HG03135 (cell line): ENCODE data around the gene CAPS.
"Not testable (repeated sequence)": the region's sequence is repeated elsewhere in the genome, so short reads cannot be mapped to it uniquely, and the experiment has no call there.

Experiments
- ATAC-seq: cut with Tn5 transposase; IDR thresholded peaks from one replicate; pipeline ENCODE4 v1.9.1; 2021; ENCODE audit warnings: mild to moderate bottlenecking, moderate library complexity; ENCODE audit not compliant: unreplicated experiment

CAPS gene

GRCh38 chr19:5913739-5914357 is at the start of gene CAPS:
Gene CAPS (plus strand): TSS chr19:5914254. CDS start chr19:5914407, 153 bp downstream.
- no peak for ATAC-seq

- no peak for ATAC-seq
These were observed 49.1 kb upstream of the CAPS start for GRCh38 chr19:5864725-5865486.

DNA sequence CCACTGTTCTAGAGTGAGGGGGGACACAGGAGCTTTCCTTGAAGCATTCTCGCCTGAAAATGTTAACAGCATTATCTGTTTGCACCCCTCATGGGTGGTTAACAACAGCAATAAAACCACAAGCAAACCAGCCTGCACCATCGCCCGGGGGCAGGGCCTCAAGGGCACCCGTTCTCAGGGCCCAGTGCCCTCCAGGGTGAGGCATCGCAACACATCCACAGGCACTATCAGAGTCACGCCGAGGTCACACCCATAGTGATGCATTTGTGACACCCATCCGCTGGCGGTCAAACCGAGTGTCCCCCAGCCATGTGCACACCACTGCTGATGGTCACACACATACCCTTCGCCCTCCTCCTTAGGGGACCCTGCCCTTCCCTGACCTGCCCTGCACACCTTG is 48.3 kb upstream of the CAPS start:
- ATAC-seq: no peak

DNA sequence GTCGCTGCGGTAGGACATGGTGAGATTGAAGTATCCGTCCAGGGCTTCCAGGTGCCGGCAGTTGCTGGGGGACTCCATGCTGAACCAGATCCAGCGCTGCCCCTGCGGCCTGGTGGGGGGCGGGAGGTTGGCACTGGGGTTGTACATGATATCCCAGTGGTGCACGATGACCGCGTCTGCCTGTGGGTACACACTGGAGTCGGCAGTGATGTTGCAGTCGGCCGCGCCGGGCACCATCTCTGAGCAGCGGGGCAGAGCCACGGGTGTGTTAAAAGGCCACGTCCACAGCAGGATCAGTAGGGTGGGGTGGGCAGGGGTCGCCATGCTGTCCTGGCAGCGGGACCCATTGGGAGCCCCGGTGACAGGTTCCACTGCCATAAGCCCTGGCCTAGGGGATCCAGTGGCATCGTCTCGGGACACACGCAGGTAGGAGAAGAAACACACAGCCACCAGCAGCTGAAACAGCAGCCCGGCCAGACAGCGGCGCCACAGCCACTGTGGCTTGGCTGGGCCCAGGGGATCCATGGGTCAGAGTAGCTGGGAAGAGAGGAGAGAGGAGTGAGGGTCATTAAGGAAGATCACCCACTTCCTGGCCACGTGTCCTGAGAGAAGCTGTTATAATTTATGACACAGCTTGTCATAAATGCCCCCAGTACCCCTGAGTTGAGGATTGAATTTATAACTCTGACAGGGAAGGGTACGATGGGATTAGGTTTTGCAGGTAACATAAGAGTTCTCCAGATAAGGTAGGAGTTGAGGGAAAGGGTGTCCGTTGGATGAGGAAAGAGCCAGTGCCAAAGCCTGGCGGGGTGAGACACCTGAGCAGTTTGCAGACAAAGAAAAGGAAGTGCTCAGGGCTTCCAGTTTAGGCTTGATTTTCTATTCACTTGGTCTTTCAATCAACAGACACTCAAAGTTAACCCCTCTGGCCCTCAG is 46.6 kb upstream of the CAPS start:
- ATAC-seq: no peak

GRCh38 chr19:5870986-5871394 is 43.1 kb upstream of the CAPS start:
- no peak for ATAC-seq

DNA sequence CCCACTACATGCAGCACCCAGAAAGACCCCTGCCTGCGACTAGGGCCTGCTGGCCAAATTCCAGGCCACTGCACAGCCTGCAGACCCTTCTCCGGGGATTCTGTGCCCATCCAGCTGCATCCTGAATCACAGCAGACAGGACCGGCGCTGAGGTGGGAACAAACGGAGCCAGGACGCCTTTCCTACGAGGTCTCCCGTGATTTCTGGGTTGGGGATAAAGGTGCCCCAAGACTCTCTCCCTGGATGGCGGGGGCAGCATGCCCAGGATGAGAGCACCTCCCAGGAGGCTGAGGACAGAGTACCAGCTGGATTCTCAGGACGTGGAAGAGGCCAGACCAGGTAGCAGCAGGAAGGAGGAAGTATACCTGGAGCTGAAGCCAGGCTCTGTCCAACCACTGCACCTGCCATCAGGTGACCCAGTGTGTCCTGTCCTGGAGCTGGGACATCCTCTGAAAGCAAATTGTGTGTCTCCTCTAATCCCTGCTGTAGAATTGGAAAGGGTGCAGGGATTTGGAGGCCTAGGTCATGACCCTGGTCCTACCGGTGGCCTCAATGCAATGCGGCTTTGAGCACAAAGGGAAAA is 40.3 kb upstream of the CAPS start:
- ATAC-seq: no peak

- not testable (repeated sequence) for ATAC-seq
These were observed 39.6 kb upstream of the CAPS start for GRCh38 chr19:5874496-5874895.

DNA sequence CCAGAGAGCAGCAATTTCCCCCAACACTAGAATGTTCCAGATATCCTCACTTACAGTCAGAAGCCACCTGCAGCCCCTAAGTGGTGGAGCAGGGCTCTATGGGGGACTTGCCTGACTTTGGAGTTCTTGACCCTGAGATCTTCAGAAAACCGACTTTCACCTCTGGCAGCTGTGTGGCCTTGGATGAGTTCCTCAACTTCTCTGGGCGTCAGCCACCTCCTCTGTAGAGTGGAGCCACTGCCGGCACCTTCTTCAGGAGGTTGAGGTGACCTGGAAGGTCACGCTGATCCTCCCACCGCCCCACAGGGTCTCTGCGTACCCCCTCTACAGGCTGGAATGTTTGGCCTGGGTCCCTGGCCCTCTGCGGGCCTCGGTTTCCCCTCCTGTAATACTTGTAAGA is 36.6 kb upstream of the CAPS start:
- no peak for ATAC-seq

DNA sequence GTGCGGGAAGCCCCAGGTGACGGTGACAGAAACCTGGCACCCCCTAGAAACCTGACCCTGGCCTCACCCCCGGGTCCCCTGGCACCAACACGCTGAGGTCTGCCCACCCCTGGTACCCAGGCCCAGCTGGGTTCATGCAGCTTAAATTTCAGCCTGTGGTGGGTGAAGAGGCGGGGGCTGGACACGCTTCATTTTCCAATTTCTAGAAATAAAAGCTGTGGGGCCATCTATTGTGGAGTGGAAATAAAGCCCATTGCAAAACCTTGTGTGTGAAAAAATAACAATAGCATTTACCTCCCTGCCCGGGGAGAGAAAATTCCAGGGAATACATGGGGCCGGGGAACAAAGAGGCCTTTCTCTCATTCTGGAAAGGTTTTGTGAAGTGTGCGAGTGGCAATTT is 36.2 kb upstream of the CAPS start:
- ATAC-seq: no peak

- no peak for ATAC-seq
These were observed 33.9 kb upstream of the CAPS start for GRCh38 chr19:5880196-5880595.

DNA sequence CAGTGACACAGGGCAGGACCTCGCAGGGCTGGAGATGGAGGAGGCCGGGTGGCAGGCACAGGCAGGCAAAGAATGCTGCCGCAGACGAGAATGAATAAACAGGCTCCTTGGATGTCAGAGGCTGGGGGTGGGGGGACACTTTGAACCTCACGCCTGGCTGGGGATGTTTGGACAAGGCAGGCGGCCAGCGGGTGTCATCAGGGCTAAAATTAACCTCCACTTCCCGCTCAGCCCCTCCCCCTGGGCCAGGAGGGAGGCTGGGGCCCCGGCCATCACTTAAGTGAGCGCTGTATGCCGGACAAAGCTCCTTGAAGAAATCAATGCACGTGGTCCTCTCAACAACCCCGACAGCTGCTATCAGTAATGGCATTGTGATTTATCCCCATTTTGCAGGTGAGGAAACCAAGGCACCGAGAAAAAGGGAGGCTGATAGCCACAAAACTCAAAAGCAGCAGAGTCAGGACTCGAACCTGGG is 33.4 kb upstream of the CAPS start:
- ATAC-seq: no peak

DNA sequence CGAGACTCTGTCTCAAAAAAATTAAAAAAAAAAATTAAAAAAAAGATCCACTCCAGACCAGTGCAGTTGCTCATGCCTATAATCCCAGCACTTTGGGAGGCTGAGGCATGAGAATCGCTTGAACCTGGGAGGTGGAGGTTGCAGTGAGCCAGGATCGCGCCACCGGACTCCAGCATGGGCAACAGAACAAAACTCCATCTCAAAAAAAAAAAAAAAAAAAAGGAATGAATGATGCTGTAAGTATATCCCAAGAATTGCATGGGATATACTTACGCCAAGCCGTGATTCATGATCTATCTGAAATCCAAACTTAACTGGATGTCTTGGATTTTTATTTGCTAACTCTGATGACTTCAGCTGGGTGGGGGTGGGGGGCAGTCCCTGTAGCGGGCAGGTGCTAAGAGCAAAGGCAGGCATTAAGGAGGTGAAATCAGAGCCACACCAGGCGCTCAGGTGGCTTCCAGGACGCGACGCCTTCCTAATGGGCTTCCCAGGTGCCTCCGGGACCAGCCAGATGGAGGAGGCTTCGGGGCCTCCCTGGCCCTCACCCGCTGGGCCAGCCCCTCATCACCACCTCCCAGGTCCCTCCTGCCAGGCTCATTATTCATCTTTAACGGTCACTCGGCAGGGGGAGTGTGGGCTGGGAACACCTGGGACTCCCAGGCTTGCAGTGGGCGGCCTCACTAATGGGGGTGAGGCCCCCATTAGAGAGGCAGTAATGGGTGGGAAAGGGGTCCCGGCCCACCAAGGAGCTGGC is 32.3 kb upstream of the CAPS start:
- no peak for ATAC-seq

DNA sequence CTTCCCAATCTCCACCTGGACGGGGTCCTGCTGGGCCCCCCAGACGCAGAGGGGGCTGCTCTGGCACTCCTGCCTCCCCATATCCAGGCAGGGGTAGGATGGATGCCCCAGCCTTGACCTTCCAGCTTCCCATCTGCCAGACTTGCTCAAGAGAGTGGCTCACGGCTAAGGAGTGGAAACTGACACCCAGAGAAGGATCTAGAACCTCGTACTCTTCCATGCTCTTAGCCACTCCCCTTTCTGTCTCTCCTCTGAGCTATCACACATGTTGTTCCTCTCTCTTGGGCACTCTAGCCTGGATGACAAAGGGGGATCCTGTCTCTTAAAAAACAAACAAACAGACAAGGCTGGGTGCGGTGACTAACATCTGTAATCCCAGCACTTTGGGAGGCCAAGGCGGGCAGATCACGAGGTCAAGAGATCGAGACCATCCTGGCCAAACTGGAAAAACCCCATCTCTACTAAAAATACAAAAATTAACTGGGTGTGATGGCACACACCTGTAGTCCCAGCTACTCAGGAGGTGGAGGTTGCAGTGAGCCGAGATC is 31.6 kb upstream of the CAPS start:
- ATAC-seq: no peak

DNA sequence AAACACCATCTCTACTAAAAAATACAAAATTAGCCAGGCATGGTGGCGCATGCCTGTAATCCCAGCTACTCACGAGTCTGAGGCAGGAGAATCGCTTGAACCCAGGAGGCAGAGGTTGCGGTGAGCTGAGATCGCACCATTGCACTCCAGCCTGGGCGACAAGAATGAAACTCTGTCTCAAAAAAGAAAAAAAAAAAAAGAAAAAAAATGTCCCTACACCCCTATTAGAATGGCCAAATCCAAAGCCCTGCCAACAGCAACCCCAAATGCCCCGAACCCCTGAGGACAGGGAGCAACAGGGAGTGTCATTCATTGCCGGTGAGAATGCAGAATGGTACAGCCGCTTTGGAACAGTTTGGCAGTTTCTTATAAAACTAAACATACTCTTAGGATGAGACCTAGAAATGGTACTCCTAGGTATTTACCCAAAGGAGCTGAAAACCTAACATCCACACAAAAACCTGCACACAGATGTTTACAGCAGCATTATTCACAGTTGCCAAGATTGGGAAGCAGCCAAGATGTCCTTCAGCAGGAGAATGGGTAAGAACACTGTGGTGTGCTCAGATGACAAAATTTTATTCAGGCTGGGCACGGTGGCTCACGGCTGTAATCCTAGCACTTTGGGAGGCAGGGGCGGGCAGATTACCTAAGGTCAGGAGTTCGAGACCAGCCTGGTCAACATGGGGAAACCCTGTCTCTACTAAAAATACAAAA is 30.7 kb upstream of the CAPS start:
- ATAC-seq: not testable (repeated sequence)

GRCh38 chr19:5884065-5884811 is 29.8 kb upstream of the CAPS start:
- ATAC-seq: not testable (repeated sequence)

DNA sequence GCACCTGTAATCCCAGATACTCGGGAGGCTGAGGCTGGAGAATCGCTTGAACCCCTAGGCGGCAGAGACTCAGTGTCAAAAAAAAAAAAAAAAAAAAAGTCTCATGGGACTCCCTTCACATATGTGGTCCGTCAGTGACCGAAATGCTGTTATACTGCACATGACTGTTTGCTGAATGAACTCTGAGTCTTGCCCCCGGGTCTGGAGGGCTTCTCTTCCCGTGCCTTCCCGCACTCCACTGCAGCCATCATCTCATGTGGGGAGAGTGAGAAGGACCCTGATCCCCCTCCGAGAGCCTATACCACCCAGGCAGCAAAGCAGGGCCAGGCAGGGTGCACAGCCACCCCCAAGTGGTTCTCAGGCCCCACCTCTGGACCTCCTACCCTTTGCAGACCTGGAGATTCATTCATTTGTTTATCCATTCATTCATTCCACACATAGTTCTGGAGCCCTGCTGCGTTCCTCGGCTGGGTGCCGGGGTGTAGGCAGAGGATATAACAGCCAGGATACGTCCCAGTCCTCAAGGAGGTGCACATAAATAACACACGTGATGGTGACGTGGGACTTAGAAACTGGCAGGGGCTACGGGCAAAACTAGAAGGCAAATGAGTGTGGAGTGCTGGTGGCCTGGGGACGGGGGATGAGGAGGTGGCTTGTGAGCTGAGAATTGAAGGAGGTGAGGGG is 24.6 kb upstream of the CAPS start:
- no peak for ATAC-seq

DNA sequence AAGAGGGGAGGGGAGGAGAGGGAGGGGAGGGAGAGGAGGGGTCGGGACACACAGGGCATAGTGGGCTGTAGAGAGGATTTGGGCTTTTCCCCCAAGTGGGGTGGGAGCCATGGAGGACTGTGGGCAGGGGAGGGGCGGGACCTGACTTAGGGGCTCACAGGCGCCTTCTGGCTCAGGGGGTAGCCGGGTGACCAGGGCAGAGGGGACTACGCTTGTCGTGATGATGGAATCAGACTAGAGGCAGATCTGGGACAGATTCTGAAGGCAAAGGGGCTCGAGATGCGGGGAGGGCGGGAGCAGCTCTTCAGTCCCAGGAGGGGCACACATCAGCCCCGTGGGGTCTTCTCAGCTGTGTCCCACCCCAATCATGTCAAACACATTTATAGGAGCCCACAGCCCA is 24.0 kb upstream of the CAPS start:
- ATAC-seq: no peak

GRCh38 chr19:5891572-5891937 is 22.5 kb upstream of the CAPS start:
- no peak for ATAC-seq
